HG03025 (cell line): ENCODE results near the gene DPP4.
"Not testable (repeated sequence)": the region's sequence is repeated elsewhere in the genome, so short reads cannot be mapped to it uniquely, and the experiment has no call there.

ENCODE experiments used
- ATAC-seq: cut with Tn5 transposase; IDR thresholded peaks from one replicate; pipeline ENCODE4 v1.9.1; 2021; ENCODE audit warnings: mild to moderate bottlenecking, moderate library complexity; ENCODE audit not compliant: unreplicated experiment, low FRiP score

The DPP4 gene

DNA sequence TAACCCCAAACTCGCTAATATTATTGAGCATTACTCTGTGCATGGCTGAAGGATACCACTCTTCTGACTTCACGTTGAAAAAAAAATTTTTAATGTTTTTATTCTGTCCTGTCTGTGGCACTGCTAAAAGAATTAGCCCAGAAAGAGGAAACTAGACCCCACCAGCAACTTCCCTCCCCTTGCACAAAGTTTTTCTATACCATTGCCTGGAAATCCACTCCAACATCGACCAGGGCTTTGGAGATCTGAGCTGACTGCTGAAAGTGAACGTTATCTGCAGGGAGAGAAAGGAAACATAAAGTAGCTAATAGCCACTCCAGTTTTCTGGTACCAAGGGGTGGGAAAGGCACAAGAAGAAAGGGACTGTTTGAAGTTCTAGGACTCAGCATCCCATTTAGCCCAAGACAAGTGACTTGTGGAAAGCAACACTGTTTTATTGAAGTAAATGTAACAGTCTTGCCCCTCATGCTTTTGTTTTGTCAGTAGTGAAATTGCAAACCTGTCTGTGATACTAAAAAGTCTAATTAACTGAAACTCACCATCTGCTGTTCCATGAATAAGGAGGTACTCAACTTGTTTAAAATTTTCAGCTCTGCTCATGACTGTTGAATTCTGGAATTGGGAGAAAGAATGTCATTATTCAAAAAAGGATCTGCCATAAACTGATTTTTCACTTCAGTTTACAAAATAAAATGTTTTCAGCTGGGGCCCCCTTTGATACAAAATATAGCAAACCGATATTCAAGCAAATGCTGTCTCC lies 79.1 kb downstream of the DPP4 start:
- ATAC-seq = no peak

DNA sequence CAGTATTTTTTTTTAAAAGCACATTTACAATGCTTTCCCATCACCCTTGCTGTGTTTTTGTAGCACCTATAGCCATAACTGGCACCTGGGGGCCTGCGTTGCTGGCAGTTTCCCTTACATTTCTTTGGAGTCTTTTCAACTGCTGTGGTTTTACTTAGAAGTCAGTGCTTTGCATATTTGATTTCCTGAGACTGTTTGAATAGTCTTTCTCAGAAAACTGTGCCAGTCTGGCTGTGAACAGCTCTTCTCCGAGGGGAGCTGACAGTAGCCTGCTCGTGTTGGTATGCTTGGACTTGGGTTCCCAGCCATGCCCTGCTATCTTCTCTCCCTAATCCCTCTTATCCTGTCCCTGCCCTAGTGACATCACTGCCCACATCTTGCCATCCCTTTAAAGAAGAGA lies 81.5 kb downstream of the DPP4 start:
- no peak for ATAC-seq

DNA sequence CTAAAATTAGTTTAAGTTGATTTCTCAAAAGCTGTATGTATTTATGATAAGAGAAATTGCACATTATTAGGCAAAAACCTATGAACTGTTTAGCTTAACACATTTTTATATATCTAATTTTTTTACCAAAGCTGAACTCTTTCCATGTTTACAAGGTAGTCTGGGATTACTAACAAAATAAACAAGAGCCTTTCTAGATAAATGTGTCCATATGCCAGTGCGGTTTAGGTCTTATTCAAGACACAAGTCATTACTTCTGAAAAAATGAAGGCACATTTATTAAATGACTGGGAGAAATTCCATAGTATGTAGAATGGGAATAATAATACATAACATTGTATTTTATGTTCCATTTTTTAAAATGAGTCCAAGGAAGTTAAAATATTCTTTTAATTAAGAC lies 82.0 kb downstream of the DPP4 start:
- ATAC-seq = no peak

DNA sequence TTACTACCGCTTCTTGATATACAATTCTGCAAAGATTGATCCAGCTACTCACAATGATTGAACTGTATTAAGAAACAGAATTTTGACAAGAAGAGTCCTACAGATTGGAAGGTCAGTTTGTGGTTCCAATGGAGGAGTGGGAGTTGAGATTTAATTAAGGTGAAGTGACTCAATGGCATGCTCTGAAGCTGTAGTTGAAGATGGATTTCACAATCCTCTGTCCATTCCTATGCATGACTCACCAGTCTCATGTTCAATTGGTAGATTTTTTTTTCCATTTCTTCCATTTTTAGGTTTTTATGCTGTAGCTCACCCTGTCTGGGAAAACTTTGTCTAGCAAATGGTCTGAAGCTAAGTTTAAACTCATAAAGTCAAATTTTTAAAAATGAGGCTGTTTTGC lies 83.3 kb downstream of the DPP4 start:
- no peak for ATAC-seq

DNA sequence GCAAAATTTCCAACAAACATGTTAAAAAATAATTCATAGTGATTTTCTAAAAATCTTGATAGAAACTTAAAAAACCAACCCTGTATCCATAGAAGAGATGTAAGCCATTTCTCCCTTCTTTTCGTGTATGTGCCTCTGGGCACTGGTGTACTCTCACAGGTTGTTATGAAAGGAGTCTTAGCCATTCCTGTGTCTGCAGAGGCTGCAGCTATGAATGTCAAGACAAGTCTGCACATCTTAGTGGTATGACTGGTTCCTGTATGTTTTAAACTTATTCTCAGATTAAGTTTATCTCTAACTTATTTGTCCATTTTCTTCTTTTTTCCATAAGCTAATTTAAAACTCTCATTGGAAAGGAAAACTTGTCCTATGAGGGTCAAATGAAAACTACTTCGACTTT lies 84.0 kb downstream of the DPP4 start:
- no peak for ATAC-seq

DNA sequence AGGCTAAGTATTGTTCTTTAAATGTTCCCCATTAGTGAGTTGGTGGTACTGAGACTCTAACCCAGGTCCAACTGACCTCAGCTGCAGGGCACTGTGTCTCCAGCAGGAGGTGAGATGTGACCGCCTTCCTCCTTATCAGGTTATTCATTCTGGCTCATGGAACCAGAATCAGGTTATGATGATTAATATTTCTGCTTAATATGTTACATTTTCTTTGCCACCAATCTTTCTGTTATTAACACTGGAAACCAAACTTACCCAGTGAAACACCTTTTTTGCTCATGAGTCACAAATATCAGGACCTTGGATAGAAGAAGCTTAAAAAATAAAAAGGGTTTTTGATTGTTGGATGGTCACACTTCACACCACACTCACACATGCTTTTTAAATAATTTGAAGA lies 85.4 kb downstream of the DPP4 start:
- no peak for ATAC-seq

DNA sequence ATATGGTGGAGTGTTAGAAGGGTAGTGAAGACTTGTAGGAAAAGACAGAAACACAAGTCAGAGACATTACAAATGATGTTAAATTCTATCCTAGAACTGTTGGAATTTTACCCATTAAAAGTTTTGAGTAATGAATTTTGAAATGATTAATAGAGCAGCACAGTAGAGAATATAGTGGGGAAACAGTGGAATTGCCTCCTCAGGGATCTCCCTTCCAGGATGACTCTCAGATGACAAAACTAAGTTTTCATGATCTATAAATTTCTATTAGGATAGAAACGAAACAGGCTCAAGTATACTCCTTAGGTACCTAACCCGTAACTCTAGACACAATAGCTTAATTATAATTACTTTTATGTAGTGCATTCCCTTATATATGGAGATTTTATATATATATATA lies 86.7 kb downstream of the DPP4 start:
- no peak for ATAC-seq

DNA sequence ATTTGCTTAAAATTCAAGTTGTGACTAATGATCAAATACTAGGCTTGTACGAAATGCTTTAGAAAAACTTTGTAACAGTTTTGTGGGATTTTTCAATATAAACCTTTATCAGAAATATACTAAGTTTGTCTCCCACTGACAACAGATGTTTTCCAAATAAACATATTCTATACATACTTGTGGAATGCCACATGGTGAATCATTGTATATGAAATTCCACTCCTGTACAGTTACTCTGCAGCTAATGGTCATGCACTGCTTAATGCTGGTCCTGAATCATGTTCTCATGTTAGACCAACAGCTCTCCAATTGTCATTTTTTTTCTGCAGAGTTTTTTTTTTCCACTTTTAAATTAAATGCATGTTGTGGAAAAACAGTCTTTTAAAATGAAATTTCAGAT lies 90.1 kb downstream of the DPP4 start:
- no peak for ATAC-seq

DNA sequence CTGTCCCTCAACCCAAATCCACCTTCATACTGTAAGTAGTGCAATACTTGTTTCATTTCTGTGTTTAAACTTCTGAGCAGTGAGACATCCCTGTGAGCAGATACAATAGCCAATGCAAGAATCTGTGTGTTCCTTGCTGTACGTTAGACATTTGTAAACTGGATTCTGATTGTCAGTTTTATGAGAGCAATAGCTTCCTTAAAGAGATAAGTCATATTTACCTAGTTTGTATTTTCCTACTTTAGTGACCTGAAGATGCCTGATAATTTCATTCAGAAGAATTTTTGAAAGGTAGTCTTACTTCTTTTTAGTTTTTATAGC lies 90.7 kb downstream of the DPP4 start:
- ATAC-seq = no peak

DNA sequence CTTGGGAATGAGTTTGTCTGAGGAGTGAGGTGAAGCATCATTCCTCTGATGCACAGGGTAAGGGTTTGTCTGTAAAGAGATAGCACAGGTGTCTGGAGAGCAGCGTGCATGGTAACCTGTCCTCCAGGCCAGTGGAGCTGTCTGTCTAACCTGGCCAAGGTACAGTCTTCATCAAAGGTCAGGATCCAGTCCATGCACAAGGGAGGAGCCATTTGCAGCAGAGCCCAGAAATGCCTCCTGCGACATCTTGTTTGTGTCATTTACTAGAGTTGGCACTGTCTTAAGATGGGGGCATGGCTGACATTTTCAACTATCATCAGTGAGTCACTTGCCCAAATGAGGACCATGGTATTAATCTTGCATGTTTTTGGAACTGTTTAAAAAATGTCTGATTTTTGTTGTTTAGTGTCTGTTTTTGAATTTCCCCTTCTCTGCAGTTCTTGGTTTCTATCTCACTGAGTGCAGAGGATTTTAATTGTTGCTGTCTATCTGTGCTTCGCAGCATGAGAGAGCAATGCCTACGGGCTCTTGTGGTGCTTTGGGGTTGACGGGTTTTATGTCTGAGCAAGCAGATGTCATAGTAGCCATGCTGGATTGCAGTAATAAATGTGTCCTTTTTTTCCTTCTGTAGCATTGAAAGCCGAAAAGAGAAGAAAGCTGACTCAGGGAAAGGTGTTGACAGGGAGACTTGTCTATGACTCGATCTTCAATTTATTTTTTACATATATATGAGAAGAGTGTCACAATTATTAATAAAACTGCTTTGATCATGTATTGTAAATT lies 91.3 kb downstream of the DPP4 start:
- no peak for ATAC-seq

DNA sequence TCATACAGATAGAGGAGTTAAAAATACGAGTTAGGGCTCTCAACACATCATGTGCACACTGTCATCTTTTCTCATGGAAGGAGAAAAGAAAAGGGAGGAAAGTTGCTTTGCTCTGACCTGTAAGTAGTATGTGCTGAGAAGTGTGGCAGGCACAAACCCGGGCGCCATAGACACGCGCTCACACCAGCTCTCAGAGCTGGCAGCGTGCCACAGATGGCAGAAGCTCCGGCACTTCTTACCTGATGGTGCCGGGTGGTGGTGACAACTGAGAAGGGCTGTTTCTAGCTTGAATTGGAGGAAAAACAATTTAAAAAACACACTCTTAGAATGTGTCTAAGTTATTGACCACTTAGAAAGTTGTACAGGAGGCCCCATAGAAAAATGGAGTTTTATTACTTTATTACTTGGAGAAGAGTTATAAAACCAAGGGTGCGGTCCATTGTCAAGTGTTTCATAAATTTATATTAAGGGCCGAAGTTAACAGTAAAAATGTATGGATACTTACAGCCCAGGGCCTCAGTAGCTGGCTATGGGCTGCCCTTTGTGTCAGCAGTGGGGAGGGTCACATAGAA lies 92.2 kb downstream of the DPP4 start:
- no peak for ATAC-seq

DNA sequence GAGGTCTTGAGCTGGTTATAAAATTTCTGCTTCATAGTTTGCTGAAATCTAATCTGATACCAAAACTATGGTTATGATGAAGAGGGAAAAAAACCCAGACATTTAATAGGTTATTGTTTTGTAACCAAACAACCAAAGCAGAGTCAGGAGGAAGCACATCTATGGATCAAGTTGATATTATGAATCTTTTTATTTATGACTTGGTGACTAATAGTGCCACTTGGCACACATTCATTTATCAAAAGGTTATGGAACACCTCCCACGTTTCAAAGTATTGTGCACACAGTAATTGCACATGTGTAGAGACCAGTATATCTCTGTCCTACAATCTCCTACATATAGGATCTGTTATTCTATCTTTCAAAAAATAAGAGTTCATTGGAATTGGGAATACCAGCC lies 93.0 kb downstream of the DPP4 start:
- no peak for ATAC-seq

DNA sequence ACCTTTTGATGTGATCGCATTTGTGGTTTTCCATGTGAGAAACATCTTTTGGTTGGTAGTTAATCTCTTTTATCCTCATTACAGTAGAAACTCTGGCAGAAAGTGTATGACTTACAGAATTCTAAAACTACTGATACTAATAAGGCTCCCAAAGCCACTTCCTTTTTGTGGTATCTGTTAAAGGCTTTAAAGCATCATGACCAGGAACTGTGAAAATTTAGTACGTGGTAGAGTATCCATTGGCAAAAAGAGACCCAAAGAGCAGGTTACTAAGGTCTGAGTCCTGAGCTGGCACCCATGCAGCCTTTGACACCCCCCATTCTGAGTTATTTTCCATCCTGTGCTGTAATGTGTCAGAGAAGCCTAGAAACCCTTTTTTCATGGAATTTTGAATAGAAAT lies 94.5 kb downstream of the DPP4 start:
- ATAC-seq = no peak

DNA sequence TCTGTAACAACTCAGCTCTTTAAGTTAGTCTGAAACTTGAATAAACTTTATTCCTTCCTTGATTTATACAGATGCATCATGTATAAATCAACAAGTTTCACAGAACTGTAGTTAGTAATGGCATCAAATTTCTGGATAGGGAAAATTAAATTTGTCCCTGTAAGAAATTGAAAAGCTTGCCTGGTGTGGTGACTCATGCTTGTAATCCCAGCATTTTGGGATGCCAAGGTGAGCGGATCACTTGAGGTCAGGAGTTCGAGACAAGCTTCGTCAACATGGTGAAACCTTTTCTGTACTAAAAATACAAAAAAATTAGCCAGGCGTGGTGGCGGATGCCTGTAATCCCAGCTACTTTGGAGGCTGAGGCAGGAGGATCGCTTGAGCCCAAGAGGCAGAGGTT lies 96.1 kb downstream of the DPP4 start:
- ATAC-seq = not testable (repeated sequence)

DNA sequence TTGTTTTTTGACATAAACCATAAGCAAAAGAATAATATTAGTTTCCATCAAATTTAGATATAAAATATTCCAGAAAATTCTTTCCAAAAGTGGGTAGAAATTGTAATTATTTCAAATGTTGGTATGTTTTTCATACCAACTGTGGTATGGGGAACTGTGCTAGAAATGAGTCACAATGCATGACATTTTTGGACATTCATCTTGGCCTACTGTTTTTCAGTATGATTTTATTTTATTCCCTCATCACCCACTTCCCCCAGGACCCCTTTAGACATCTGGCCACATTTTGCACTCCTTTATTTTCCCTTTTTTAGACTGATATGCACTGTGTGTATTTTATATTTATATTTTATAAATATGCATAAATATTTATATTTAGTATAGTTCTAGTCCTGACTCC lies 97.1 kb downstream of the DPP4 start:
- ATAC-seq = no peak

DNA sequence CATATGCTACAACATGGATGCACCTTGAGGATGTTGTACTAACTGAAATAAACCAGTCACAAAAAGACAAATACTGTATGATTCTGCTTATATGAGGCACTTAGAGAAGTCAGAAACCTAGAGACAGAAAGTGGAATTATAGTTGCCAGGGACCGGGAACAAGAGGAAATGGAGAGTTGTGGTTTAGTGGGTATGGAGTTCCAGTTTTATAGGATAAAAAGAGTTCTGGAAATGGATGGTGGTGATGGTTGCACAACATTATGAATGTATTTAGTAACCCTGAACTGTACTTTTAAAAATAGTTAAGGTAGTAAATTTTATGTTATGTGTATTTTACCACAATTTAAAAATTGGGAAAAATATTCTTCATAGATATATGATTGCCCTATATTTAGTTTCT lies 97.7 kb downstream of the DPP4 start:
- no peak for ATAC-seq

DNA sequence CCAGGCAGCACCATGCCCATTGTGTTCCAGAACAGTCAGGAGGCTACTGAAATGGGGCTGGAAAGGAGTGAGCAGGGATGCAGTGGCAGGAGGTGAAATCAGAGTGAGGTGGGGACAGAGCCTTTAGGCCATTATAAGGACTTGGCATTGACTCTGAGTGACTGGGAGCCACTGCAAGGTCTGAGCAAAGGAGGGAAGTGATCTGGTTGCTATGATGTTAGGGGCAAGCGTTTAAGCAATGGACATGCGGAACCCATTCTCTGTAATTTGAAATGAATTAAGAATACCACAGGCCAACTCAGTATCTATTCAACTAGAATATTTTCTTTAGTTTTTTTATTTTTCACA lies 98.2 kb downstream of the DPP4 start:
- no peak for ATAC-seq

DNA sequence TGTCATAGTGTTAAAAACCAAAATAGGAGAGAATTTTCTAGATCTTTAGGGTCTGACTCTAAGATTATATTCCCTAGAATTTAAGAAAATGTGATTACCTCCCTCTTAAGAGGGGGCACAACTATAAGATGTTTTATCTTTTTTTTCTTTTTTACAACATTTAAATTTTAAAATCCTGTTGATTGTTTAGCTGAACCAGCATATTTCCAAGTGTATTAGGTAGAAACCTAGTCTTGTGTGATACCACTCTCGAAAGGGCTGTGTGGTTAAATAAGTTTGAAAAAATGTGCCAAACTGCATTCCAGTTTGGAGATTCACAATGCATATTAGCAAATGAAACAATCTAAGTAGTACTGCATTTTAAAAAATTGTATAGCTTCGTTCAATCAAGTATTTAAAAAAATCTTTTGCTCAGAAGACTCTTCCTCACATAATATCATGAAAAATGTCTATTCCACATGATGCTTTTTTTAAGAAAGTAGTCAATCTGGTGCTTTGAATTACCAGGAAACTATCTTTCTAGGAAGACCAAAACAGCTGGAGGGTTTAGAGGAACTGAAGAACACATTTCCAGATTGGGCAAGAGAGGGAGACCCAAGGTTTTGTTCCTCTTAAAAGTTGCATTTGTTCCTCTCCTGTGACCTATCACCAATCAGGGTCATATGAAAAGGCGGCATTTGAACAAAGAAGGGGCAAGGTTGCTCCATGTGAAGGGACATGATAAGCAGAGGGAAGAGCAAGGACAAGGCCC lies 98.8 kb downstream of the DPP4 start:
- ATAC-seq = no peak

DNA sequence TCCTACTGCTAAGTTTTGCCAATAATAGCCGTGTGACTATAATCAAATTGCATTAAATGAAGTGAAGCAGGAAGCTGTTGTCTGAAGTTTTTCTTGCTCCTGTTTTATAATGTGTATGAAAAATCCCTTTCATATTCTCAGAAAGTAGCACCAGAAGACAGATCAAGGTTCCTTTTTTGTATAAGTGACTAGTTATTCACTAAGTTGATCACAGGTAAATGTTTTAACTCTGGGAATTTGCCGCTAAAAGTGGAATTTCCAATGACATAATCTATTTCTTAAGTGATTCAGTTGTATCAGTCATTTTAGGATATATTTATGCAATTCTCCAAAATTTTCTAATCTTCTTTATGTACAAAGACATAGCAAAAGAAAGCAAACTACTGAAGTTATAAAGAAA lies 99.6 kb downstream of the DPP4 start:
- ATAC-seq = no peak

DNA sequence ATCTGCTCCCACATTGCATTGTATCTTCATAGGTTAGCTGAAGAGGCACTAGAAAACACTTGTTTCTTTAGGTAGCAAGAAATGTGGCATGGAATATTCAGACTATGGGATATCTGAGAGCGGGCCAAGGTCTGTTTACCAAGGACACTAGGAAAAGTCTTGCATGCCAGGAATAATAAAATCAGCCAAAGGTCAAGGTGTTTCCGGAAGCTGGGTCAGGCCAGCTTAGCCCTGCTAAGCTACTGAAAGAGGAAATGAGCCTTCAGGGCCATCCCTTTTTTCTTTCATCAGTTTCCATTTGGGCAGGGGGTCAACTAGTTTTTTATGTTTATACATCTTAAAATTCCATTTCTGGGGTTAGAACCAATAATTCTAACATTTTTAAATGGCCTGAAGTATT lies 101.1 kb downstream of the DPP4 start:
- ATAC-seq = no peak

DNA sequence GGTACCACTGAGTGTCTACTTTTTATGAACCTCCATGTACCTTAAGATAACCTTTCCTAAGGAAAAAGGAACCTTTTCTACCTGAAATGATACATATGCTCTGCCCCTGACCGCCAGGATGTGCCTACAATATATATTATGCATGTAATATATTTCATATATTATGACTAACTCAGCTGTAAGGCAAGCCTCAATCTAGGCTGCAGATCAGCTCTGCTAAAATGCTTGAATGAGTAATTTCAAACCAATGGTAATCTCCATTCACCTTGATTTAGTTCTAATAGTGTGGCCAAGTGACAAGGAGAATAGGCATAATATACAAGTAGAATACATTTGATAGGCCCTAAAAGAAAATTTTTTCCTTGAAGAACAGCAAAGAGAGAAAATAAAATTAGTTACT lies 101.8 kb downstream of the DPP4 start:
- no peak for ATAC-seq
